GM21619 (cell line): ENCODE data around the gene KDM5B.
"Not testable (repeated sequence)": the region's sequence is repeated elsewhere in the genome, so short reads cannot be mapped to it uniquely, and the experiment has no call there.

Source experiments
- ATAC-seq: cut with Tn5 transposase; IDR thresholded peaks from one replicate; pipeline ENCODE4 v1.9.1; 2021; ENCODE audit not compliant: unreplicated experiment

KDM5B gene

GRCh38 chr1:202807926-202808757, at the start of gene KDM5B:
TSS of gene KDM5B (minus strand) at chr1:202808421. CDS start at chr1:202808305, 116 bp downstream.
- ATAC-seq, result no peak

- ATAC-seq, result no peak
Measured at GRCh38 chr1:202857136-202857610, 49.0 kb upstream of the KDM5B start.

DNA sequence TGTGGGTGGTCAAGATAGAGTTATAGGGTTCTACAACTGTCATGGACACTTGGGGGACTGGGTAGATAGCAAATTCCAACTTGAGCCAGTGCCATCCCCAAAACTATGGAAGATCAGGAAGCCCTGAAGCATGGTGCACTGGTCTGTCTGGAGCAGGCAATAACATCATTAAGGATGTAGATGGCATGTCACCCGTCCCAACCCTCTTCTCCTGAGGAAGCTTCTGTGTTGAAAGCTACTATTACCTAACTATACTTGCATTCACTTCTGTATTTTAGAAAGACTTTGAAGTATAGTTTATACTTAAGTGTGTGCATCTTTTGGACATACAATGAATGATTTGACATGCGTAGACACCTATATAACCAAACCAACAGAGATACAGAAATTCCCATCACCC, 47.8 kb upstream of the KDM5B start:
- ATAC-seq, result no peak

DNA sequence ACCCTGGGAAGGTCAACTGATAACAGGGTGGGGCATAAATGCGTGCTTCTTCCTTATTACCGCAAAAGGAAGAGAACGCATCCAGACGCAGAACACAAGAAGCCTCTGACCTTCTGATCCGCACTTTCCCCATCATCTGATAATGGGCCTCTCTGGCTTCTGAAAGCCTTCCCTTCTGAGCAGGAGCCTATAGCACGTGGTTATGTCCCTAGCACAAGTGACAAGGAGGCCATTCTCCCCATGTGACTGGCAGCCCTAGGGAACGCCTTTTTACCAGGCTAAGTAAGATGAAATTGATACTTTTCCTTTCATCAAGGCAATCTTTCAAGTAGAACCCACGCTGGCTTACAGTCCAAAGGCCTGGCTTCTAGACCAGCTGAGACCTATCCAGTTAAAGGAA, 46.6 kb upstream of the KDM5B start:
- ATAC-seq, result no peak

DNA sequence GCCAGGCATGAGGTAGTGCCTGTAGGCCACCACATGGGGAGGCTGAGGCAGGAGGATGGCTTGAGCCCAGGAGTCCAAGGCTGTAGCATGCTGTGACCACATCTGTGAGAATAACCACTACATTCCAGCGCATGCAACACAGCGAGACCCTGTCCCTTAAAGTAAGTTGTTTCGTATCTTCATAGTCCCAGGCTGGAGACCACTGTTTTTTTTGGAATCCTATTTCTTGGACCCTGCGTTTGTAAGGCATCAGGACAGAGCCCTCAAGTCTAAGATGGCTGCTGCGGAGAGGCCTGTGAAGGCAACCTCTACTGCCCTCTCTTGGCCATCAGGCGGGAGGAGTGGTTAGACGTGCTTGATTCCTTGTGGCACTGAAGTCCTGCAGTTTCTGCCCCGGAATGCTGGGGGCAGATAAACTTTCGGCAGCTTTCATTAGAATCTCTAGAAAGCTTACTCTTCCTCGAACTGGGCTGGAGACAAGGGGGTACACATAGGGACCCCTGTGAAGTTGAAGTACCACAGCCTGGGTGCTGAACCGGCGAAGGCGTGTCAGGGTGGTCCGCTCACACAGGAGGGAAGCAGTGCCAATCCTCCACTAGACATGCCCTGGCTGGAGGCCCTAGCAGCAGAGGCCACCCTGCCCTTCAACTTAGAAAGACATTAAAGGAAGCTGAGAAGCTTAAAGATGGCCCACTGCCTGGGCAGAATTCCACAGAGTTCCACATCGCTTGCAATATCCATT, 44.1 kb upstream of the KDM5B start:
- no peak for ATAC-seq

- no peak for ATAC-seq
Measured at GRCh38 chr1:202850593-202851362, 42.6 kb upstream of the KDM5B start.

DNA sequence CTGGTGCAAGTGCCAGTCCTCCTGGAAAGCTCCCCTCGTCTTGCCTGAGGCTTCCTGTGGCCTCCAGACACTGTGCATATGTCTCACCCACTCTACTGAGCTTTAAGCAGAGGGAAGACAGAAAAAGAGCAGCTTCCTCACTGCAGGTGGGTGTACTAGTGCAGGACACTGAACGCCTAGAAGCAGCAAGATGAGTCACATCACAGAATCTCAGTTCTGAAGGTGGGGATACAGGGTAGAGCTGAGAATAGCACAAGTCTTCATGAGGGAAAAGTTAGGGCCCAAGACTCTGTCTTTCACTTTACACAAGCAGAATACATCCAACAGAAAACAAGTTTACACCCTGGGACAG, 39.9 kb upstream of the KDM5B start:
- ATAC-seq, result peak; percentile 86

DNA sequence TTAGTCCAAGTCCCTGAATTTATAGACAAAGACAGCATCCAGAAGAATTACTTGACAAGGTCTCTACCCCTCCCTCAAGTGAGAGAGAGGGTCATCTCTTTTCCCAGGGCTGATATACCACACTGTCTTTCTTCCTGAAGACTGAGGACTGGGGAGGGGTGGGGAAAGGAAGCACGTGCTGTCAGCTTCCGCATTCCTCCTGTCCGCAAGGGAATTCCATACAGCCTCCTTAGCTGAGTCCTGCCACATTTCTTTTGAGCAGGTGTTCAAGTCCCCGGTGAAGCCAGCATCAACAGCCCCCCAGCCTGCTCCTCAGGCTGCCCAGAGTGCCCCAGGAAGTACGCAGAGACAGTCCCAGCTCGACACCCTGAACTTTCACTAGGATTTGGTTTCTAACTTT, 36.7 kb upstream of the KDM5B start:
- no peak for ATAC-seq

GRCh38 chr1:202844259-202844658, 36.0 kb upstream of the KDM5B start:
- no peak for ATAC-seq

DNA sequence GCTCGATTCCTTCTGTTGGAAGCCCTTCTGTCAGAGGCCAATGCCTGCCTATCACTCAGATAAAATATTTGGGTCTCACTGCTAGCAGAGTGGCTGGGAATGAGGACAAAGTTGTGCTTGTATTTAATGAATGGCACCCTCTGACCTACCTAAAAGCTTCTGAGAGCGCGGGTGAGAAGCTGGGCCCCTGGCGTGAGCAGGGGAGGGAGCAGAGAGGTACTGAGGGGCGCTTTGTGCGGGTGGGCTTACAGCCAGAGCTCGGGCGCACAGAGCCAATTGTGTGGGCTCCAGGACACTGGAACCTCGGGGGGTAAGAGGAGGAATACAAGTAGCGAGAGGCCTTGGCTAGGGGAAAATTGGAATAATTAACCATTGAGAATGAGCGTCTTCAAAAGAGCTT, 34.9 kb upstream of the KDM5B start:
- ATAC-seq, result no peak

DNA sequence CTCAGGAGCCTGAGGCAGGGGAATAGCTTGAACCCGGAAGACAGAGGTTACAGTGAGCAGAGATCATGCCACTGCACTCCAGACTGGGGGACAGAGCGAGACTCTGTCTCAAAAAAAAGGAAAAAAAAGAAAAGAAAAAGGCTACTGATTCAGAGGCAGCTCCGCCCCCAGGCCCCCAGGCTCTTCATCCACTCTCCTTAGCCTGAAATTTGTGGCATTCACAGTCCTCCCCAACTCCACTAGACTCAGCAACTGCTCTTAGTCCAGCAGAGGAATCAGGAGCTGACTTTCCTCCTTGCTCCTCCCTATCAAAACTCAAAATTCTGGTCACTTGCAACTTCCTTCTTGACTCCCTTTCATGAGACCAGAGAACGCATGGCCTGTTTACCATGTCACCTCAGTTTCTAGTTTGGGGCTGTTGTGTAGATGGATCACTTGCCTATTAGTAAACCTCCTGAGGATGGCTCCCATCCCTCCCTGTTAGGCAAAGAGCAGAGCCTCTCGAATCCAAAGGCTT, 29.6 kb upstream of the KDM5B start:
- no peak for ATAC-seq

GRCh38 chr1:202836623-202837403, 28.6 kb upstream of the KDM5B start:
- ATAC-seq, result no peak

DNA sequence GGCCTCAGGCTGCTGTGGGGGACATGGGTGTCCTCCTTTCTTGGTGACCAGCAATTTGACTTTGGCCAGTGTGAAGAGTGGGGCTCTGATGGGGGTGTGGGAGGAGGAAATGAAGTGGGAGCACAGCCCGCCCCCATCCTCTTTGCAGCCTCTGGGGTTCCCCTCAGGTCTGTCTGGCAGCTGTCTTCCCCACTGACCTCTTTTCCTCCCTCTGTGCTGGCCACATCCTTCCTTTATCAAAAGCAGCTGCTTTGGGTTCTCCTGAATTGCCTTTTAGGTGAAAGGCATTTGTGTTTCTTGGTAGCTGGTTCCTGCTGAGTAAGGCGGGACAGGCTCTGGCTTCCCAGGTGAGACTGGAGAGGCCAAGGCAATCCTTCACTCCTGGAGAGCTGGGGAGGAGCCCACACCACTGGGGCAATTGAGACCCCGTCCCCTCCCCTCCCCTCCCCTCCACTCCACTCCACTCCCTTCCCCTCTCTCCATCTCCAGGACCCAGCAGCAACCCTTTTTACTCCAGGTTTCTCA, 27.4 kb upstream of the KDM5B start:
- ATAC-seq, result no peak

DNA sequence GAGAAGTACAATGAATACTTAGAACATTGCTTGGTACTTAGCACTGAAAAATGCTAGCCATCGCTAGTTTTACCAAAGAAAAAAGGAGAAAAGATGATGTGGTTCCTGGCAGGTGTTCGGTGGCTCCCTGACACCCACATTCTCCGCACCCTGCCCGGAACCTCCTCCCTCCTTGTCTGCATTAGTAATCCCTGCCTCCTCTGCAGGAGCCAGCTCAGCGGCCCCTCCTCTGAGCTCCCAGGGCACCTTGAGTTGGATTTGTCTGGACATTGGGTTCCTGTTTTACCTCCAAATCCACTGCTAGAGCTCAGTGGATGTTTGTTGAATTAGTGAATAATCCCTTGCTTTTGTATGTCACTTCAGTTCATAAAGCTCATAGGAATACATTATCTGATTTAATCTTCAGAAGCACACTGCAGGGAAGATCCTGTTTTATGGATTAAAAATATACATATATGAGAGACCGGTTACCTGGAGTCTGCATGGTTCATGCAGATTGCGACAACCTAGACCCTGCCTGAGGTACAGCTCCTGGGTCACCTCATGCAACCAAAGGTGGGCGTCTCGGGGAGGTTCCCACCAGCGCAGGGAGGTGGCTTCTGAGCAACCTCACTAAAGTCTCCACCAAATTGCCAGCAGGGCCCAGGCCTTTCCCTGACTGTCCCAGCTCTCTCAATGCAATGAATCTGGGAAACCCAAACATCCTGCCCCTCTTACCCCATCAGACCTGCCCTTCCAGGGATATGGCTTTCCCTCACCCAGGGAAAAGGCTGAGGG, 26.7 kb upstream of the KDM5B start:
- ATAC-seq, result no peak

DNA sequence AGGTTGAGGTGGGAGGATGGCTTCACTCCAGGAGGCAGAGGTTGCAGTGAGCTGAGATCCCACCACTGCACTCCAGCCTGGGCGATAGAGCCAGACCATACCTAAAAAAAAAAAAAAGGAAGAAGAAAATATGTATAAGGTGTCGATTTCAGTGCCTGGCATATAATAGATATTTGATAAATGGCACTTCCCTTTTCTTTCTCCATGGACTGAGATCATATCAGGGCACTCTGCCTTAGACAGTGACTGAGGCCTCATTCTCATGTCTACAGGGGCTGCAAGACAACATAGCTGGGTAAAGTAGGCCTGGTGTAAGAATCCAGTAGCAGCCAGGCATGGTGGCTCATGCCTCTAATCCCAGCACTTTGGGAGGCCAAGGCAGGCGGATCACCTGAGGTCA, 23.7 kb upstream of the KDM5B start:
- no peak for ATAC-seq

DNA sequence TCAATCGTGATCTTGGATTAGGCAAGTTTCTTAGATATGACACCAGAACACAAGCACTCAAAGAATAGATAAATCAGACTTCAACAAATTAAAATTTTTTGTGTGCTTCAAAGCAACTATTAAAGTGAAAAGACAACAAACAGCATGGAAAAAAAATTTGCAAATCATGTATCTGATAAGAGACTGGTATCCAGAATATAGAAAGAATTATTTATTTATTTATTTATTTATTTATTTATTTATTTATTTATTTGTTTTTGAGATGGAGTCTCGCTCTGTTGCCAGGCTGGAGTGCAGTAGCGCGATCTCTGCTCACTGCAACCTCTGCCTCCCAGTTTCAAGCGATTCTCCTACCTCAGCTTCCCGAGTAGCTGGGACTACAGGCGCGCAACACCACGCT, 21.0 kb upstream of the KDM5B start:
- not testable (repeated sequence) for ATAC-seq

GRCh38 chr1:202825748-202826147, 17.5 kb upstream of the KDM5B start:
- ATAC-seq, result no peak

DNA sequence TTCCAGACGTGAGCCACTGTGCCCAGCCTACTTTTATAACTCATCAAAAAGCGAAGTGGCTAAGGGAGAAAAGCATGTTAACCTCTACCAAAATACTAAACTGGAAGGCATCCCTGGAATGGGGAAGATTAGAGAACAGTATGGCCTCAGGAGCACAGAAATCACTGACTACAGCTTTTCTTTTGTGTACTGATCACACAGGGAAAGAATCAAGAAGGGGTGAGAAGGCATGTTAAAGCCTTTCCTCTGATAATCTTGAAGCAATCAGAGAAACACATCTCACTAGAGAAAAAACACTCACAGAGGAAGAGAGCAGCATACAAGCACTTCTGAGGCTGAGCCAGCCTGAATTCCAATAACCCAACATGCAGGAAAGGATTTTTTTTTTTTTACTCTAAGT, 13.2 kb upstream of the KDM5B start:
- ATAC-seq, result no peak

DNA sequence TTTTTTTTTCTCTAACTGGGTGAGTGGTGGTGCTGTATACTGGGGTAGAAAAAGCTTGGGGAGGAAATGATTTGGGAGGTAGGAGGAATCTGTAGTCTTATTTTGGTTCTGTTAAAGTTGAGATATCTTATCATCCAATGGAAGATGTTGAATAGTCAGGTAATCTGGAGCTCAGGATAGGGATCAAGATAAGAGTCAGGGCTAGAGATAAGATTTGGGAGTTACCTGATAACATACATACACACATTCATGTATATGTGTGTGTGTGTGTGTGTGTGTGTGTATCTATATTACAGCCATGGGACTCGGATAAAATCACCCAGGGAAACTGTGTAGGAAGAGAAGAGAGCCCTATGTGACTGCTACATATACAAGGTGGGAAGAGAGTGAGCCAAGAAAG, 10.6 kb upstream of the KDM5B start:
- no peak for ATAC-seq

DNA sequence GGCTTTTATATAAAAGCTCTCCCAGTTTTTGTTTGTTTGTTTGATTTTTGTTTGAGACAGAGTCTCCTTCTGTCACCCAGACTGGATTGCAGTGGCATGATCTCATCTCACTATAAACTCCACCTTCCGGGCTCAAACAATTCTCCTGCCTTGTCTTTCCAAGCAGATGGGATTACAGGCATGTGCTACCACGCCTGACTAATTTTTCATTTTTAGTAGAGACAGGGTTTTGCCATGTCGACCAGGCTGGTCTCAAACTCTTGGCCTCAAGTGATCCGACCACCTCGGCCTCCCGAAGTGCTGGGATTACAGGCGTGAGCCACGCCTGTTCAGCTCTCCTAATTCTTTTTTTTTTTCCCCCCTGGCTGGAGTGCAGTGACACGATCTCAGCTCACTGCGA, 6.9 kb upstream of the KDM5B start:
- ATAC-seq, result no peak
